Endothelial cell (in vitro differentiated cells): ENCODE results near the gene IRF7. TPM values are rescaled to one million over a fixed set of nuclear protein-coding genes. Genes with fewer than 3 reads are reported as not detected.

ENCODE experiments used
- DNase-seq: peaks from one replicate; pipeline ENCODE4 v3.0.0; 2021; ENCODE audit warnings: low spot score
- H3K27ac Mint-ChIP-seq: one replicate; pipeline ENCODE4 v1.8.0; 2021; ENCODE audit warnings: mixed read lengths, inconsistent platforms; ENCODE audit not compliant: unreplicated experiment
- H3K27me3 Mint-ChIP-seq: one replicate; pipeline ENCODE4 v1.8.0; 2021; ENCODE audit warnings: mild to moderate bottlenecking, moderate library complexity, mixed read lengths, inconsistent platforms; ENCODE audit not compliant: unreplicated experiment
- H3K36me3 Mint-ChIP-seq: one replicate; pipeline ENCODE4 v1.8.0; 2021; ENCODE audit warnings: mild to moderate bottlenecking, low read depth, mixed read lengths, inconsistent platforms; ENCODE audit not compliant: unreplicated experiment
- H3K4me1 Mint-ChIP-seq: one replicate; pipeline ENCODE4 v1.8.0; 2021; ENCODE audit warnings: mild to moderate bottlenecking, mixed read lengths, inconsistent platforms; ENCODE audit not compliant: unreplicated experiment
- H3K4me3 Mint-ChIP-seq: one replicate; pipeline ENCODE4 v1.8.0; 2021; ENCODE audit warnings: mild to moderate bottlenecking, mixed read lengths, inconsistent platforms; ENCODE audit not compliant: unreplicated experiment
- H3K9me3 Mint-ChIP-seq: one replicate; pipeline ENCODE4 v1.8.0; 2021; ENCODE audit warnings: mixed read lengths, inconsistent platforms; ENCODE audit not compliant: unreplicated experiment
- CTCF ChIP-seq: fragments of 200-600 bp; sonication (generic); IDR thresholded peaks from one replicate; pipeline ENCODE4 v1.5.0; 2021; ENCODE audit warnings: antibody characterized with exemption; ENCODE audit not compliant: unreplicated experiment
- total RNA-seq: library from RNA; stranded (reverse); fragmentation: NEBNext Ultra II Directional; extraction: Animal tissue kit (Norgen Biotek cat#: 25700); gene quantifications from one replicate; pipeline ENCODE4 v1.2.1, GENCODE V29; 2021; ENCODE audit not compliant: unreplicated experiment

The IRF7 gene
- total RNA-seq, 1 donor from 2014 or later, result 11.6 TPM

- peaks cover 28% of the 10 kb centered on the region for H3K27me3 Mint-ChIP-seq
- no peaks in the 10 kb centered on the region for H3K36me3 Mint-ChIP-seq
- H3K9me3 Mint-ChIP-seq, result no peaks in the 10 kb centered on the region
- no peak overlapping the region for H3K4me3 Mint-ChIP-seq
- H3K27ac Mint-ChIP-seq, result no peak overlapping the region
- TF ChIP-seq CTCF, result no peak
- peaks cover 3% of the 10 kb centered on the region for H3K4me1 Mint-ChIP-seq
- DNase-seq, result no peak
Observed at GRCh38 chr11:637333-637592, 21.5 kb upstream of the IRF7 start.

- DNase-seq, result no peak
Observed at GRCh38 chr11:636511-637332, 21.0 kb upstream of the IRF7 start, which contains the start of gene DRD4. Gene DRD4, plus strand, starts transcription at chr11:637269. Its CDS starts 36 bp downstream, at chr11:637305.

GRCh38 chr11:635945-636510 is 20.3 kb upstream of the IRF7 start:
- no peak overlapping the region for H3K27ac Mint-ChIP-seq
- no peak for DNase-seq

More at GRCh38 chr11:636511-637332, 21.0 kb upstream of the IRF7 start, which contains the start of gene DRD4:
- Mint-ChIP-seq H3K9me3 (no peaks in the 10 kb centered on the region), H3K4me1 (peaks cover 3% of the 10 kb centered on the region), H3K27me3 (peaks cover 28% of the 10 kb centered on the region), H3K27ac (no peak within 1 kb of the TSS), H3K36me3 (no peaks in the 10 kb centered on the region), H3K4me3 (peak within 1 kb of the TSS; percentile 25)
- TF ChIP-seq CTCF, result no peak

GRCh38 chr11:630871-631270 is 15.1 kb upstream of the IRF7 start:
- Mint-ChIP-seq H3K27me3 (peaks cover 24% of the 10 kb centered on the region), H3K4me3 (no peak overlapping the region), H3K4me1 (peaks cover 8% of the 10 kb centered on the region), H3K36me3 (peaks cover 12% of the 10 kb centered on the region), H3K9me3 (no peaks in the 10 kb centered on the region), H3K27ac (no peak overlapping the region)
- no peak for TF ChIP-seq CTCF
- DNase-seq, result no peak

More at GRCh38 chr11:635945-636510, 20.3 kb upstream of the IRF7 start:
- no peak for TF ChIP-seq CTCF
- H3K9me3 Mint-ChIP-seq, result no peaks in the 10 kb centered on the region
- no peaks in the 10 kb centered on the region for H3K36me3 Mint-ChIP-seq
- peaks cover 26% of the 10 kb centered on the region for H3K27me3 Mint-ChIP-seq
- H3K4me1 Mint-ChIP-seq, result peaks cover 3% of the 10 kb centered on the region
- H3K4me3 Mint-ChIP-seq, result peak overlapping the region; percentile 25

GRCh38 chr11:629237-629583 is 13.5 kb upstream of the IRF7 start:
- no peaks in the 10 kb centered on the region for H3K9me3 Mint-ChIP-seq
- H3K4me1 Mint-ChIP-seq, result peaks cover 8% of the 10 kb centered on the region
- no peak overlapping the region for H3K27ac Mint-ChIP-seq
- H3K36me3 Mint-ChIP-seq, result peaks cover 12% of the 10 kb centered on the region
- H3K4me3 Mint-ChIP-seq, result no peak overlapping the region
- TF ChIP-seq CTCF, result no peak
- no peak for DNase-seq
- peaks cover 20% of the 10 kb centered on the region for H3K27me3 Mint-ChIP-seq
